ENCODE measurements around the gene CCNA2. TPM values are rescaled to one million over a fixed set of nuclear protein-coding genes. Genes with fewer than 3 reads are reported as not detected.

Gene CCNA2
- total RNA-seq, 1 donor from 2014 or later: 2.0 TPM

DNA sequence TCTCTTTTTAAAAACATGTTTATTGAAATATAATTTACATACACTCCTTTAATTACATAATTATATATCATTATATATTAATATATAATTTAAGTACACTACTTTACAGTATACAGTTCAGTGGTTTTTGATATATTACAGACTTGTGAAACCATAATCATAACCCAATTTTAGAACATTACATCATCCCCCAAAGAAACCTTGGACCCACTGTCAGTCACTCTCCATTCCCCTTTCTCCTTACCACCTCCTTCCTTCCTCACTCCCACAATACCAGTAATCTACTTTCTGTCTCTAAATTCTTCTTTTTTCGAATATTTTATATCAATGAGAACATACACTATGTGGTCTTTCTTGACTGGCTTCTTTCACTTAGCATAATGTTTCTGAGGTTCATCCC lies 40.5 kb downstream of the CCNA2 start:
- Mint-ChIP-seq H3K4me1 (no peaks in the 10 kb centered on the region), H3K9me3 (peaks cover 11% of the 10 kb centered on the region), H3K27ac (no peak overlapping the region), H3K27me3 (peaks cover 41% of the 10 kb centered on the region), H3K4me3 (no peak overlapping the region), H3K36me3 (ENCODE audit: low read depth) (no peaks in the 10 kb centered on the region)
- DNase-seq: no peak
- CTCF ChIA-PET: no interaction called here
- TF ChIP-seq, protein P1, sequence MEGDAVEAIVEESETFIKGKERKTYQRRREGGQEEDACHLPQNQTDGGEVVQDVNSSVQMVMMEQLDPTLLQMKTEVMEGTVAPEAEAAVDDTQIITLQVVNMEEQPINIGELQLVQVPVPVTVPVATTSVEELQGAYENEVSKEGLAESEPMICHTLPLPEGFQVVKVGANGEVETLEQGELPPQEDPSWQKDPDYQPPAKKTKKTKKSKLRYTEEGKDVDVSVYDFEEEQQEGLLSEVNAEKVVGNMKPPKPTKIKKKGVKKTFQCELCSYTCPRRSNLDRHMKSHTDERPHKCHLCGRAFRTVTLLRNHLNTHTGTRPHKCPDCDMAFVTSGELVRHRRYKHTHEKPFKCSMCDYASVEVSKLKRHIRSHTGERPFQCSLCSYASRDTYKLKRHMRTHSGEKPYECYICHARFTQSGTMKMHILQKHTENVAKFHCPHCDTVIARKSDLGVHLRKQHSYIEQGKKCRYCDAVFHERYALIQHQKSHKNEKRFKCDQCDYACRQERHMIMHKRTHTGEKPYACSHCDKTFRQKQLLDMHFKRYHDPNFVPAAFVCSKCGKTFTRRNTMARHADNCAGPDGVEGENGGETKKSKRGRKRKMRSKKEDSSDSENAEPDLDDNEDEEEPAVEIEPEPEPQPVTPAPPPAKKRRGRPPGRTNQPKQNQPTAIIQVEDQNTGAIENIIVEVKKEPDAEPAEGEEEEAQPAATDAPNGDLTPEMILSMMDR (IDR thresholded peaks at IDR 0.05): no peak
- POLR2A ChIA-PET: no interaction called here
- ATAC-seq (ENCODE audit: low read depth): no peak
- intact Hi-C loops (cut with micrococcal nuclease): no loop called here

DNA sequence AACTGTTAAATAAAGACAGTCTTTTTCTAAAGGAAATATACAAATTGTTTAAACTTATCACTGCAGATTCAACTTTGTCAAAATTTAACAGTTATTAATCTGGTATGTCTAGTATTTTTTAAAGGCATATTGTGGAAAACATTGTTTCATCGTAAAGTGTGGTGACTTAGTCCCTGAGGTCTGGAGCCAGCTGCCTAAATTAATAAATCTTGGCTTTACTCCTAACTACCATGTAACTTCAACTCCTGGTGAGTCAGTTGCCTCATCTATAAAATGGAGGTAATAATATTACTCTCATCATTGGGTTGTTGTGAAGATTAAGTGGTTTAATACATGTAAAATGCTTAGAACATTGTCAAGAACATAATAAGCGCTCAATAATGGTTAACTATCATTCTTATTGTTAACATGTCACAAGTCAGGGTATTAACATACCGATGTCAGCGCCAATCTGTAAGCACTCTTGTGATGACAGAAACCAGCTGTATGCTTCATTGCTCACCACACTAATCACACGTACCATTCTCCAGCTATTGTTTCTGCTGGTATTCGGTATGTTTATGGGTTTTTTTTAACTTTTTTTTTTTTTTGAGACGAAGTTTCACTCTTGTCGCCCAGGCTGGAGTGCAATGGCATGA lies 44.6 kb downstream of the CCNA2 start:
- TF ChIP-seq, protein P1 (IDR thresholded peaks at IDR 0.05): no peak
- ChIA-PET CTCF (no interaction called here), POLR2A (no interaction called here)
- peaks cover 5% of the 10 kb centered on the region for H3K9me3 Mint-ChIP-seq
- intact Hi-C loops (cut with micrococcal nuclease): no loop called here
- no peak overlapping the region for H3K4me3 Mint-ChIP-seq
- DNase-seq: no peak
- peaks cover 20% of the 10 kb centered on the region for H3K27me3 Mint-ChIP-seq
- H3K36me3 Mint-ChIP-seq (ENCODE audit: low read depth): no peaks in the 10 kb centered on the region
- H3K27ac Mint-ChIP-seq: no peak overlapping the region
- no peaks in the 10 kb centered on the region for H3K4me1 Mint-ChIP-seq
- ATAC-seq (ENCODE audit: low read depth): no peak

DNA sequence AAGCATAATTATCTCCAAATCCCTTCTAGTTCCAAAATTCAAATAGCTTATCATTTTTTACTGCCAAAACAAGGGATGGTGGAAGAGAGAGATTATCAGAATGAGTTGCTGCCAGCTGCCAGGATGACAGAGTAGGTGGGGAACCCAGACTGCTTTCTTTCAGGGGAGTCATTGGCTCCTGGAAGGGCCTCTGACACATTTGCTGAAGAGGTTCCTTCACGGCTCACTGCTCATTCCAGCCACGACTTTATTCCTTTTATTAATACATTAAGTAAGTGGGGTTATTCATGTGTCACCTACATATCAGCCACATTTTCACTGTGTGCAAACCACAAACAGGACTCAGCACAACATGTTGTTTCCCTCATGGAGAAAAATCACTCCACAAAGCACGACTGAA lies 46.1 kb downstream of the CCNA2 start:
- H3K4me3 Mint-ChIP-seq: no peak overlapping the region
- ChIA-PET CTCF (no interaction called here), POLR2A (no interaction called here)
- peaks cover 13% of the 10 kb centered on the region for H3K27me3 Mint-ChIP-seq
- no peaks in the 10 kb centered on the region for H3K4me1 Mint-ChIP-seq
- DNase-seq (no peak), ATAC-seq (ENCODE audit: low read depth) (no peak)
- H3K9me3 Mint-ChIP-seq: no peaks in the 10 kb centered on the region
- H3K36me3 Mint-ChIP-seq (ENCODE audit: low read depth): no peaks in the 10 kb centered on the region
- TF ChIP-seq, protein P1 (IDR thresholded peaks at IDR 0.05): no peak
- intact Hi-C loops (cut with micrococcal nuclease): no loop called here
- H3K27ac Mint-ChIP-seq: no peak overlapping the region

DNA sequence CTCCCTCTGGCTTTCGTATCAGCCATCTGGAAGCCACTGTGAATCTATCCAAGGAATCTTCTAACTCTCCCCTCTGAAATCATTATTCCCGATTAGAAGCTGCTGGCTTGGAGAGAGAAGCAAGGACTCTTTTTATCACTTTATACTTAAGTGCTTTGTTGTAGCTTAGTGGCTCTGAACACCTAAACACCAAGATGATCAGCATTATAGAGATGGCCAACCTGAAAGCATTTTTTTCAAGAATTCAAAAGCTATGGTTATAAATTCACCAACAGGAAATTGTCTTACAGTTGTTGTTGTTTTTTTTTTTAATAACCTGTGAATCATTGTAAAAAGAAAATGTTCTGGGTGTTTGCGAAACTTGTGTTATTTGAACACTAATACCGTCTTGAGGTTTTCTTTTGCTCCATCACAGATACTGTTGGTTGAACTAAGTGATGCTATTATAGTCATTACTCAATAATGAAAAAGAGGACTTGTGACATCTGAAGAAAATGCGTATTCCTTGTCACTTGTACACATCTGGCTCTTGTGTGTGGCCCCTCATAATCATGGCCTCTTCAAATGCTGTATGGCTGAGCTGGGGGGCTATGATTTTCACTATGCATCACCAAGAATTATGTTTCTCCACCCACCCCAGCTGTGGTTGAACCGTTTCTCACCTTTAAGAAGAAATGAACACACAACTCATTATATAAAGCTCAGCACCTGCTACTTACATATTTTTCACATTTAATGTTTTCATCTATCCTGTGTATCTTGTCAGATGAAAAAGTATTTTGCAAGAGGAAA lies 46.9 kb downstream of the CCNA2 start:
- peaks cover 13% of the 10 kb centered on the region for H3K27me3 Mint-ChIP-seq
- H3K36me3 Mint-ChIP-seq (ENCODE audit: low read depth): no peaks in the 10 kb centered on the region
- no peak overlapping the region for H3K4me3 Mint-ChIP-seq
- no peak for ATAC-seq (ENCODE audit: low read depth)
- DNase-seq: no peak
- no peaks in the 10 kb centered on the region for H3K9me3 Mint-ChIP-seq
- no peaks in the 10 kb centered on the region for H3K4me1 Mint-ChIP-seq
- H3K27ac Mint-ChIP-seq: no peak overlapping the region
- ChIA-PET CTCF (no interaction called here), POLR2A (no interaction called here)
- intact Hi-C loops (cut with micrococcal nuclease): no loop called here
- TF ChIP-seq, protein P1 (IDR thresholded peaks at IDR 0.05): no peak

DNA sequence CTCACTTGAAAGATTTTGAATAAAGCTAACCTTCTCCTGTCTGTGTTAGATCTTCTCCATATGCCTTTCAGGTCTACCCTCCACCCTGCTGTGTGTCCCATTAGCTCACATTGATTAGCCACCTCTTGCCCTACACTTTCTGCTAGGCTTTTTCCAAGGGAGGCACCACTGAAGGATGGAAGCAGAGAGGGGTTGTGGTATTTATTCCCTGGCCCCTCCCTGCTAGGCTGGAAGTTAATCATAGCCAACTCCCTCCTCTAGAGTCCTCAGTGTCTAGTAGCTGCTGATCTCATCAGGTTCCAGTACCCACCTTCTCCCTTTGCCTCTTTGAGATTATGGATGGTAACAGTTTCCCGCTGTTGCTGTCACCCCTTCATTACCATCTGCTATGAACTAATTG lies 49.8 kb downstream of the CCNA2 start:
- ChIA-PET CTCF (no interaction called here), POLR2A (no interaction called here)
- ATAC-seq (ENCODE audit: low read depth) (no peak), DNase-seq (no peak)
- no peak overlapping the region for H3K27ac Mint-ChIP-seq
- H3K36me3 Mint-ChIP-seq (ENCODE audit: low read depth): no peaks in the 10 kb centered on the region
- peaks cover 10% of the 10 kb centered on the region for H3K27me3 Mint-ChIP-seq
- H3K4me1 Mint-ChIP-seq: no peaks in the 10 kb centered on the region
- TF ChIP-seq, protein P1 (IDR thresholded peaks at IDR 0.05): no peak
- no peak overlapping the region for H3K4me3 Mint-ChIP-seq
- H3K9me3 Mint-ChIP-seq: no peaks in the 10 kb centered on the region
- intact Hi-C loops (cut with micrococcal nuclease): no loop called here
